ELF-1 (cell line): ENCODE data around the gene FRMD4A.
A peak's percentile ranks its signal among the peaks of the same experiment; 100 is the strongest.
"Not testable (repeated sequence)": the region's sequence is repeated elsewhere in the genome, so short reads cannot be mapped to it uniquely, and the experiment has no call there.

Experiments
- DNase-seq: peaks from one replicate; pipeline ENCODE4 v3.0.0-alpha.2; 2016; ENCODE audit warnings: low read depth, low spot score

The FRMD4A gene

GRCh38 chr10:13915710-13916109, 415.0 kb downstream of the FRMD4A start:
- peak; percentile 40 for DNase-seq

GRCh38 chr10:13913897-13914296, 416.8 kb downstream of the FRMD4A start:
- no peak for DNase-seq

DNA sequence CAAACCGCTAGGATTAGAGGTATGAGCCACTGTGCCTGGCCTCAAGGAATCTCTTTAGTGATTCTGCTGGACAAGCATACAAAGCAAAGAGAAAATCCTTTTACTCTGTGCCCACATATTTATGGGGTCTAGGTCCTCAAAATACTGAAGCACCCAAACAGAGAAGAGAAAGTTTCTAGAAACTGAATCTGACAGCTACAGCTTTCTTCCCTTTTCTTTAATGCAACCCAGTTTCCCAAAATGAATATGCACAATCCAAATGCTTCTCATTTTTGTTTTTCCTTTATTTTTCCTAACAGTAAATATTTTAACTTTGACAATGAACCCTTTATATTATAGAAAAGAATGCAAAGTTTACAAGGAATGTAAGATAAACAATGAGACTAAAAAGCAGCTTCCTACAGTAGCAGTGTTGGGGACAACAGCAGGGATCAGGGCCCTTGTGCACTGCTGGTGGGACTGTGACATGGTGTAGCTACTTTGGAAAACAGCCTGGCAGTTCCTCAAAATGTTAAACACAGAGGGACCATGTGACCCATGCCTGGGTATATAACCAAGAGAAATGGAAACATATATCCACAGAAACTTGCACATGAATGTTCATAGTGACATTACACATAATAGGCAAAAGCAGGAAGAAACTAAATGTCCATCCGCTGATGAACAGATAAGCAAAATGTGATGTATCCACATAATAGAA, 418.8 kb downstream of the FRMD4A start:
- DNase-seq = no peak

GRCh38 chr10:13909516-13910258, 421.0 kb downstream of the FRMD4A start:
- no peak for DNase-seq

GRCh38 chr10:13908475-13908874, 422.2 kb downstream of the FRMD4A start:
- DNase-seq = no peak

- DNase-seq = no peak
Observed at GRCh38 chr10:13907570-13907969, 423.2 kb downstream of the FRMD4A start.

GRCh38 chr10:13905281-13905680, 425.4 kb downstream of the FRMD4A start:
- DNase-seq = no peak

DNA sequence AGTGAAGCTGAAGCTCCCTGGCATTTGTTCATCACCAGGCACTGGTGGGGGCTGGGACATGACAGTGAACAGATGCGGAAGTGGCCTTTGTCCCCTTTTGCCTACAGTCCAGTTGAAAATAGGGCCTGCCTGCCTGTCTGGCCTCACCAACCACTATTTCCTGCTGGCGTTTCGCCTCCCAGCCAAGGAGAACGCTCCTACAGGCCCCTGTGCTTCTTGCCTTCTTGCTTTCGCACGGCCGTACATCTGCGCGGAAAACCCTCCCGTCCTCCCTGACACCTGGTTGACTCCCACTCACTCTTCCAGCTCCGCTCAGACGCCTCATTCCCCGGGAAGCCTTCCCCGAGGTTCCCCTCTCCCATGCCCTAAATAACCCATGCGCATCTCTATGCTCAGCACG, 426.7 kb downstream of the FRMD4A start:
- peak; percentile 58 for DNase-seq

DNA sequence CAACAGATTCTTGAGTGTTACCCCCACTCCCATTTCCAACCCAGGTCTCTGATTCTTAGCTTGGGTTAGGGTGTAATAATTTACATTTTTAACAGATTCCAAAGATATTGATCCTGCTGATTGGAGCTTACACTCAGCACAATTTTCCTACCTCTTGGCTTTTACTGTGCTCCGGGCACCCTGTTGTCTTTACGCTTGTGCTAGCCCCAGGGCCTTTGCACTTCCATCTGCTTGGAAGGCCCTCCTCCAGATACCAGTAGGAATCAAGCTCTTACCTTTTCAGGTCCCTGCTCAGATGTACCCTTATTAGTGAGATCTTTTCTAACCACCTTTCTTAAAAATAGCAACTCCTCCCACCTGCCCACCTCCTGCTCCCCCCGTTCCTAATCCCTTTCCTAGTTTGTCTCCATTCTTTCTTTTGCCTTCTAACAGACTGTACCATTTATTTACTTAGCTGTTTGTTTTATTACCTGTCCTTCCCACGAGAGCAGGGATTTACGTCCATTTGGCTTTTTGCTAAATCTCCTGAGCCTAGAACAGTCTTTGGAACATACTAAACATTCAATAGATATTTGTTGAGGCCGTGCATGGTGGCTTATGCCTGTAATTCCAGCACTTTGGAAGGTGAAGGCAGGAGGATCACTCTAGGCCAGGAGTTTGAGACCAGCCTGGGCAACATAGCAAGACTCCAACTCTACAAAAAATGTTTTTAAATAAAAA, 427.7 kb downstream of the FRMD4A start:
- DNase-seq = no peak

- no peak for DNase-seq
Observed at GRCh38 chr10:13899941-13900340, 430.8 kb downstream of the FRMD4A start.

DNA sequence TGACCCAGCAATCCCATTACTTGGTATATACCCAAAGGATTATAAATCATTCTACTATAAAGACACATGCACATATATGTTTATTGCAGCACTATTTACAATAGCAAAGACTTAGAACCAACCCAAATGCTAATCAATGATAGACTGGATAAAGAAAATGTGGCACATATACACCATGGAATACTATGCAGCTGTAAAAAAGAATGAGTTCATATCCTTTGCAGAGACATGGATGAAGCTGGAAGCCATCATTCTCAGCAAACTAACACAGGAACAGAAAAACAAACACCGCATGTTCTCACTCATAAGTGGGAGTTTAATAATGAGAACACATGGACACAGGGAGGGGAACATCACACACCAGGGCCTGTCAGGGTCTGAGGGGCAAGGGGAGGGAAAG, 434.6 kb downstream of the FRMD4A start:
- DNase-seq = not testable (repeated sequence)

GRCh38 chr10:13894412-13895093, 436.2 kb downstream of the FRMD4A start:
- peak; percentile 18 for DNase-seq

GRCh38 chr10:13893926-13894325, 436.8 kb downstream of the FRMD4A start:
- peak; percentile 65 for DNase-seq

DNA sequence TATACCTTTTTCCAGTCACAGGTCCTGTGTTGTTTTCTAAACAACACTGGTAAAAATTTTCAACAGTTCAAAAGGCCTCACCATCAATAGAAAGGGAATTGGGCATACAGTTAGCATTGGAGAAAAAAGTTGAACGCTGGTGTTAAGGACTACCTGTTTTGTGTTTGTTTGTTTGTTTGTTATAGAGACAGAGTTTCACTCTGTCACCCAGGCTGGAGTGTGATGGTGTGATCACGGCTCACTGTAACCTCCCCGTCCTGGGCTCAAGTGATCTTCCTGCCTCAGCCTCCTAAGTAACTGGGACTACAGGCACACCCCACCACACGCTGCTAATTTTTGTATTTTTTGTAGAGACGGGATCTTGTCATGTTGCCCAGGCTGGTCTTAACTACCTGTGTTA, 437.9 kb downstream of the FRMD4A start:
- DNase-seq = no peak

DNA sequence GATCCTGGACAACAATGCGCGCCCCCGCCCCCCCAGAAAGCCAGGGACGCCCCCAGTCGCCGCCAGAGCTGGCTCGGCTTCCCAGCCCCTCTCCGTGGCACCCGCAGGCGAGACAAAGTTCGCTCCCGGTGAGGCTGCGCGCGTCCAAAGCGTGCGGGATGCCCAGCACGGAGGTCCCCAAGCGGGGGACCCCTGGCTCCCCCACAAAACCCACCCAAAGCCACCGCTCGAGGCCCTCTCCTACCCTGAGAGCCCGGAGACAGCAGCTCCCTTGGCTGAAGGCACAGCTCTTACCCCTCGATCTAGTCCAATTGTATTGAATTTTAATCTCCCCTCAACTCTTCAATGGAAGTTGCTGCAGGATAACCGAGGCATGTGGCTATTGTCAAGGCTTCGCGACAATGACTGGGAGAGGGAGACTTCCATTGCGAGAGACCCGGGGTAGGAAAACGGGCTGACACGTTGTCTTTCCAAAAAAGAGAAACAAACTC, 438.7 kb downstream of the FRMD4A start:
- DNase-seq = peak; percentile 23

DNA sequence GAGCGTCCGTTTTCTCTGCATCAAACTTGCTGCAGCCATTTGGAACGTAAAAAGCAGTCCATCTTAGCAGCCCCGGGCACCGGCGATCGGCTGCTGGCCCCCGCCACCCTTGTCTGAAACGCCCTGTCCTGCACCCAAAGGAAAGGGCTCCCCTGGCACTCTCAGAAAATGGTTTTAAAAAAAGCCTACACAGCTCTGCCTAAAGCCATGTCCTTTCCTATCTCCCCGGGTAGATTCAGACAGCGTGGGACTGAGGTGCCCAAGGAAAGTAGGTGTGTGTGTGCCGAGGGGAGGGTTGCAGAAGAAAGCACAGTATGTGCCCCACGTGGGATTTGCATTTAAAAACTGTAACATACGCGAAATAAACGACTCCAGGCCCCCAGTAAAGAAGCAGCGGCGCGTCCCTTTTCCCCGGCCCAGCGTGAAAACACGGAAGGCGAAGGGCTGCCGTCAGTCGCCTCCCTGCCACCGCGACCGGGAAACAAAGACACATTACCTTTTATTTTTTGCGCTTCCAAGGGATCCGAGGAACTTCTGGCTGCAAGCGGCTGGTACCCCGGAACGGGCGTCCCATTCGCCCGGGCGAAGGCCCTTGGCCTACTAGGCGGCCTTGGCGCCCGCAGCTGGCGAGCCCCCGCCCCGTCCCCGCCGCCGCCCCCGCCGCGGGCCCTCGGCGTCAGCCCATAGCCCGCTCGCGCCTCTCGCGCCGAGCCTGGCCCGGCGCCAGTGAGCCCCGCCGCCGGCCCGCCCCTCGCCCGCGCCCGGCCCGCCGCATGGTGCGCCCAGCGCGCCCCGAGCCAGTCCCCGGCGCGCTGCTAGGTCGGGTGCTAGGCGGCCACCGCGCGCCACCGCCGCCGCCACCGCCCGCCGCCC, 439.4 kb downstream of the FRMD4A start:
- peak; percentile 39 for DNase-seq

DNA sequence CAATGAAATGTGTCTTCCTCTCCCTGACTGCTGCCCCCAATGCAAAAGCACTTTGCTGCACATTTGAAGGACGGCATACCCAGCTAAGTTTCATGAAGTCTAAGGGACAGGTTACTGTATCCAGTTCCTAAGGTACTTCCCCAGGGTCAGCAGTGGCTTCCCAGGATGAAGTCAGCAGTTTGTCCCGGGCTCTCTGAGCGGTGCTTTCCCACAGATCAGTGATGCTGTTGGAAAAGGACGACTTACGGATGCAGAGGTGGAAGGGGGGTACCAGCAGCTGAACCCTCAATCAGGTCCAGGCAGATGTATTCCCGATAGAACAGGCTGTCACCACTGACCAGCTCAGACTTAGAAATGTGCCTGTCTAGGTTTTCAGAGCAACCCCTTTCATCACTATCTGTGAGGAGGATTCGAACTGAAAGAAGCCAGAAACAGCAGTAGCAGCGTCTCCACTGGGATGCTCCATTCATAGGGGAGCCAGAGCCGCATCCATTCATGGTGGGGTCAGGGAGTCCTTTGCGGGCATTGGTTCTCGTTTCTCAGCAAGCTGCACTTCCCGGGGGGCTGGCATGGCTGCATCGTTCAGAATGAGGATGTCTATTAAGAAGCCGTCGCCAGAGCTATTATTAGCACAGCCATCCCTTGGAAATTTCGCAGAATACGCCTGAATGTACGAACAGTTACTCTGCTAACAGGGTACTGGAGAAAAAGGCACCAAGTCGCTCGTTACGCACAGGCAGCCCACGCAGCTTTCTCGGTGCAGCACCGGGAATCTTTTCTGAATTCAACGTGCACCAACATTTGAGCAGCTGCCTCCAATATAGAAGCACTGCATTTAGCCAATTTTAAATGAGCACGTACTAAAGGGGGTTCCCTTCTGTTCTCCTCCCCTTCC, 440.2 kb downstream of the FRMD4A start:
- no peak for DNase-seq

DNA sequence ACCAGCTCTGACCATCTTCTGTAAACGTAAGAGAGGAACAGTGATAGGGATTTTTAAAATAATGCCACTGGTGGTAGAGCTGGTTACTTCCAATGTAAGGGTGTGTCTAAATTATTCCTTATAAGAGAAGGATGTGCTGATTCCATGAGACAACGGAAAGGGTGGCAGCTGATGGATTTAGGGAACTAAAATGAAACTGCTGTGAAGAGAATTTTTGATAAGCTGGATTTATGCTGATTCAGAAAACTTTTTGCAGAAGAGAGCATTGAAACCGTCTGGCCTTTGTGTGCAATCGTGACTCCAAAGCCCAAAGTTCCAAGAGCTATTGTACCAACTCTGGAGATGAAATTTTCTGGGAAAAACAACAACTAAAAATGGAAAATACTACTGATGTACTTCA, 443.0 kb downstream of the FRMD4A start:
- no peak for DNase-seq

DNA sequence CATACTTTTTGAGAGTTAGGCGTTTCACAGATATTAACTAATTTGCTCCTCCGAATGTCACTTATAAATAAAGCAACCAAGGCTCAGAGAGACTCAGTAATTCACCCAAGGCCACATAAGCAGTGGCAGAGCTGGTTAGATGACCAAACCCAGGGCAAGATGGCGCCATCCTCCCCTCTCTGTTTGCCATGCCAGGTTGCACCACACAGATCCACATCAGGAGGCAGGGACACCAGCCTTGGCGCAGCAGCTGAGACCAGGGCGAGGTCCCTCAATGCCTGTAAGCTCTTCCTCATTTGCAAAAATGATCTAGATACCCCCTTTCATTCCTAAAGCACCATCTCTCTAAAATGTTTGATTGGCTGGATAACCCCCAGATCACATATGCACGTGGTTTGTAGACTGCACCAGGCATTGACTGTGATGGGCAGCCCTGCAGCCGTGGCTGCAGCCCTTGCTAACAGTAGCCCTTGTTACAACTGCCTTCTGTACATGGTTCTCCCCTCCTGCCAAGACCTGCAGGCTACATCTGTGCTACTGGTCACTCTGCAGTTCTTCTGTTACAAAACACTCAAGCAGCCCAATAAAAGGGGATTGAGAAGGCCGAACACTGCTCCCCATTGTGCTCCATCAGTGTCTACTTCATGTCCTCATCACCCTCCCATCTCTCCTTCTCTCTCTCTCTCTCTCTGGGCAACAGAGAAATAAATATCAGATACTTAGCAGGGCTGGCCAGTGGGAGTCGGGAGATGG, 445.3 kb downstream of the FRMD4A start:
- no peak for DNase-seq
